SJSA1 (cell line): ENCODE results near the gene TIMP3. TPM values are rescaled to one million over a fixed set of nuclear protein-coding genes. Genes with fewer than 3 reads are reported as not detected.

Experiments used
- DNase-seq, 2 experiments: peaks; one replicate each; pipeline ENCODE4 v3.0.0-alpha.2; 2015 to 2020; ENCODE audit warnings: low spot score in 2 of 2, low read depth in 1 of 2
- H3K27ac ChIP-seq: fragments of 250-450 bp; sonication (Bioruptor Pico); 2 replicates; pipeline ENCODE4 v1.5.1; 2020; ENCODE audit warnings: mild to moderate bottlenecking, moderate library complexity
- H3K27me3 ChIP-seq: fragments of 250-450 bp; sonication (Bioruptor Pico); replicated peaks from 2 replicates; pipeline ENCODE4 v1.5.1; 2020; ENCODE audit warnings: mild to moderate bottlenecking, moderate library complexity
- H3K36me3 ChIP-seq: fragments of 250-450 bp; sonication (Bioruptor Pico); 2 replicates; pipeline ENCODE4 v1.5.1; 2020; ENCODE audit warnings: mild to moderate bottlenecking
- H3K4me1 ChIP-seq: fragments of 250-450 bp; sonication (Bioruptor Pico); replicated peaks from 2 replicates; pipeline ENCODE4 v1.6.1; 2021; ENCODE audit warnings: mild to moderate bottlenecking
- H3K4me3 ChIP-seq: fragments of 250-450 bp; sonication (Bioruptor Pico); 2 replicates; pipeline ENCODE4 v1.5.1; 2020; ENCODE audit warnings: mild to moderate bottlenecking
- H3K9me3 ChIP-seq: fragments of 250-450 bp; sonication (Bioruptor Pico); replicated peaks from 2 replicates; pipeline ENCODE4 v1.5.1; 2020; ENCODE audit warnings: mild to moderate bottlenecking
- total RNA-seq: library from RNA; depleted of rRNA; stranded (reverse); fragments of >200 nt; shearing (Covaris generic); gene quantifications from 2 replicates; pipeline ENCODE4 v1.2.3, GENCODE V29; 2014

The TIMP3 gene
- total RNA-seq, 1 experiment from 2014 or later: 38.1 TPM

- Histone ChIP-seq H3K27me3 (no peaks in the 10 kb centered on the region), H3K27ac (no peak overlapping the region), H3K4me3 (no peak overlapping the region), H3K9me3 (no peaks in the 10 kb centered on the region), H3K36me3 (no peaks in the 10 kb centered on the region), H3K4me1 (peaks cover 8% of the 10 kb centered on the region; the same call in 1 of the 2 replicates)
- no peak for DNase-seq
These were observed 18.9 kb downstream of the TIMP3 start for GRCh38 chr22:32820131-32821119.

GRCh38 chr22:32822179-32822877, 20.8 kb downstream of the TIMP3 start:
- DNase-seq: no peak
- H3K27ac ChIP-seq: no peak overlapping the region
- no peaks in the 10 kb centered on the region for H3K27me3 ChIP-seq
- H3K4me1 ChIP-seq: no peaks in the 10 kb centered on the region
- H3K9me3 ChIP-seq: no peaks in the 10 kb centered on the region
- H3K36me3 ChIP-seq: no peaks in the 10 kb centered on the region
- H3K4me3 ChIP-seq: no peak overlapping the region

GRCh38 chr22:32823024-32823730, 21.7 kb downstream of the TIMP3 start:
- Histone ChIP-seq H3K9me3 (no peaks in the 10 kb centered on the region), H3K27ac (no peak overlapping the region), H3K36me3 (no peaks in the 10 kb centered on the region), H3K27me3 (no peaks in the 10 kb centered on the region), H3K4me1 (no peaks in the 10 kb centered on the region), H3K4me3 (no peak overlapping the region)
- no peak for DNase-seq

GRCh38 chr22:32824531-32825312, 23.2 kb downstream of the TIMP3 start:
- Histone ChIP-seq H3K4me3 (no peak overlapping the region), H3K9me3 (no peaks in the 10 kb centered on the region), H3K4me1 (no peaks in the 10 kb centered on the region), H3K27ac (no peak overlapping the region), H3K27me3 (no peaks in the 10 kb centered on the region), H3K36me3 (no peaks in the 10 kb centered on the region)
- no peak for DNase-seq

- Histone ChIP-seq H3K4me3 (no peak overlapping the region), H3K27ac (no peak overlapping the region), H3K36me3 (no peaks in the 10 kb centered on the region), H3K9me3 (no peaks in the 10 kb centered on the region), H3K27me3 (no peaks in the 10 kb centered on the region), H3K4me1 (no peaks in the 10 kb centered on the region)
- no peak for DNase-seq
These were observed 25.0 kb downstream of the TIMP3 start for GRCh38 chr22:32826537-32826936.

- H3K36me3 ChIP-seq: no peaks in the 10 kb centered on the region
- H3K4me3 ChIP-seq: no peak overlapping the region
These were observed 25.6 kb downstream of the TIMP3 start for GRCh38 chr22:32827049-32827602.

GRCh38 chr22:32828150-32828549, 26.6 kb downstream of the TIMP3 start:
- DNase-seq: no peak
- no peak overlapping the region for H3K27ac ChIP-seq
- no peaks in the 10 kb centered on the region for H3K27me3 ChIP-seq
- H3K4me1 ChIP-seq: no peaks in the 10 kb centered on the region
- H3K9me3 ChIP-seq: no peaks in the 10 kb centered on the region
- H3K36me3 ChIP-seq: no peaks in the 10 kb centered on the region
- H3K4me3 ChIP-seq: no peak overlapping the region

More at GRCh38 chr22:32827049-32827602, 25.6 kb downstream of the TIMP3 start:
- Histone ChIP-seq H3K4me1 (no peaks in the 10 kb centered on the region), H3K27me3 (no peaks in the 10 kb centered on the region), H3K27ac (no peak overlapping the region), H3K9me3 (no peaks in the 10 kb centered on the region)
- no peak for DNase-seq

- no peak for DNase-seq
- Histone ChIP-seq H3K36me3 (no peaks in the 10 kb centered on the region), H3K4me1 (no peaks in the 10 kb centered on the region), H3K4me3 (no peak overlapping the region), H3K27me3 (no peaks in the 10 kb centered on the region), H3K9me3 (no peaks in the 10 kb centered on the region), H3K27ac (no peak overlapping the region)
These were observed 27.1 kb downstream of the TIMP3 start for GRCh38 chr22:32828561-32828960.

- Histone ChIP-seq H3K36me3 (no peaks in the 10 kb centered on the region), H3K27ac (no peak overlapping the region), H3K9me3 (no peaks in the 10 kb centered on the region), H3K27me3 (no peaks in the 10 kb centered on the region), H3K4me3 (no peak overlapping the region), H3K4me1 (no peaks in the 10 kb centered on the region)
- DNase-seq: no peak
These were observed 27.9 kb downstream of the TIMP3 start for GRCh38 chr22:32829451-32829851.

- H3K4me1 ChIP-seq: no peaks in the 10 kb centered on the region
- no peak overlapping the region for H3K4me3 ChIP-seq
- H3K27ac ChIP-seq: no peak overlapping the region
- H3K27me3 ChIP-seq: no peaks in the 10 kb centered on the region
- DNase-seq: no peak
- H3K9me3 ChIP-seq: no peaks in the 10 kb centered on the region
- H3K36me3 ChIP-seq: no peaks in the 10 kb centered on the region
These were observed 29.0 kb downstream of the TIMP3 start for GRCh38 chr22:32830473-32830872.

- Histone ChIP-seq H3K27me3 (no peaks in the 10 kb centered on the region), H3K4me1 (no peaks in the 10 kb centered on the region), H3K36me3 (no peaks in the 10 kb centered on the region), H3K4me3 (no peak overlapping the region), H3K27ac (no peak overlapping the region), H3K9me3 (no peaks in the 10 kb centered on the region)
- DNase-seq: no peak
These were observed 29.5 kb downstream of the TIMP3 start for GRCh38 chr22:32830957-32831356.

GRCh38 chr22:32831584-32831983, 30.1 kb downstream of the TIMP3 start:
- no peaks in the 10 kb centered on the region for H3K9me3 ChIP-seq
- no peaks in the 10 kb centered on the region for H3K27me3 ChIP-seq
- no peaks in the 10 kb centered on the region for H3K4me1 ChIP-seq
- H3K4me3 ChIP-seq: no peak overlapping the region
- H3K36me3 ChIP-seq: no peaks in the 10 kb centered on the region
- no peak for DNase-seq
- H3K27ac ChIP-seq: no peak overlapping the region

- no peaks in the 10 kb centered on the region for H3K9me3 ChIP-seq
- no peaks in the 10 kb centered on the region for H3K27me3 ChIP-seq
- H3K4me3 ChIP-seq: no peak overlapping the region
- 0 out of 2 replicates have a peak, but pooled peaks cover 4% of the 10 kb centered on the region for H3K36me3 ChIP-seq
- H3K27ac ChIP-seq: no peak overlapping the region
- DNase-seq: no peak
- no peaks in the 10 kb centered on the region for H3K4me1 ChIP-seq
These were observed 30.7 kb downstream of the TIMP3 start for GRCh38 chr22:32832174-32832573.
